GM12878 (cell line): ENCODE measurements around the gene GFAP. TPM values are rescaled to one million over a fixed set of nuclear protein-coding genes. Genes with fewer than 3 reads are reported as not detected.

Experiments
- ATAC-seq: fragments of 200-7000 bp; cut with Tn5 transposase; 3 replicates; pipeline ENCODE4 v1.9.1; 2020; ENCODE audit warnings: mild to moderate bottlenecking, moderate library complexity
- BruUV-seq: library from RNA; stranded (reverse); fragments of 400-500 nt; replicated peaks from 2 replicates; lab custom pipeline; 2021; lab: Mats Ljungman, UMichigan
- CTCF ChIA-PET: fragments of 300-600 bp; sonication (Branson Sonifier 250); formaldehyde crosslinking; extraction: SDS; loops from one replicate; lab custom pipeline; 2021; ENCODE audit warnings: inconsistent platforms; lab: Yijun Ruan, JAX
- POLR2A ChIA-PET: fragments of 350-600 bp; formaldehyde crosslinking; extraction: SDS; loops from one replicate; lab custom pipeline; 2021; ENCODE audit warnings: inconsistent platforms; lab: Charles Lee
- RAD21 ChIA-PET: fragments of 300-600 bp; sonication (Branson Sonifier 250); formaldehyde crosslinking; loops from one replicate; lab custom pipeline; 2023; ENCODE audit warnings: antibody characterized with exemption; ENCODE audit not compliant: unreplicated experiment; lab: Charles Lee
- SMC1A ChIA-PET: fragments of 300-600 bp; sonication (Branson Sonifier 250); formaldehyde crosslinking; loops from one replicate; lab custom pipeline; 2023; ENCODE audit not compliant: unreplicated experiment, uncharacterized antibody; lab: Charles Lee
- DNase-seq: peaks from one replicate; pipeline ENCODE4 v3.0.0-alpha.2; 2011; ENCODE audit warnings: low read depth, low spot score
- FAIRE-seq: peaks from 3 replicates; lab custom pipeline; 2011; peaks lifted over from hg19 to GRCh38; lab: Jason Lieb, UNC
- H2AFZ ChIP-seq: 2 replicates; pipeline ENCODE4 v1.6.0; 2011; ENCODE audit warnings: low read depth, low read length, control low read depth; ENCODE audit not compliant: control insufficient read depth
- H3K27ac ChIP-seq: 2 replicates; pipeline ENCODE4 v1.5.1; 2011; ENCODE audit warnings: control low read depth; ENCODE audit not compliant: control insufficient read depth, insufficient read depth
- H3K27me3 ChIP-seq, 2 experiments: replicated peaks in 1 of 2; 2 replicates each; pipeline versions ENCODE4 v1.6.0 to v1.6.1; 2011; ENCODE audit warnings: low read length in 1 of 2; ENCODE audit not compliant: control insufficient read depth in 2 of 2, insufficient read depth in 2 of 2
- H3K36me3 ChIP-seq, 2 experiments: 2 replicates each; pipeline ENCODE4 v1.5.1; 2011; ENCODE audit warnings: low read length in 1 of 2; ENCODE audit not compliant: control insufficient read depth in 2 of 2, insufficient read depth in 2 of 2
- H3K4me1 ChIP-seq: 2 replicates; pipeline ENCODE4 v1.6.1; 2011; ENCODE audit warnings: mild to moderate bottlenecking, low read length, moderate library complexity, mixed read lengths; ENCODE audit not compliant: control insufficient read depth, insufficient read depth
- H3K4me2 ChIP-seq: 2 replicates; pipeline ENCODE4 v1.6.0; 2011; ENCODE audit warnings: control low read depth; ENCODE audit not compliant: control insufficient read depth, insufficient read depth
- H3K4me3 ChIP-seq: fragments of 200-600 bp; sonication (generic); 2 replicates; pipeline ENCODE4 v1.5.1; 2016
- H3K79me2 ChIP-seq: 2 replicates; pipeline ENCODE4 v1.6.0; 2011; ENCODE audit warnings: low read length; ENCODE audit not compliant: control insufficient read depth, insufficient read depth
- H3K9ac ChIP-seq: 2 replicates; pipeline ENCODE4 v1.8.0; 2011; ENCODE audit warnings: low read length, control low read depth, mixed read lengths; ENCODE audit not compliant: control insufficient read depth, insufficient read depth
- H3K9me3 ChIP-seq: replicated peaks from 3 replicates; pipeline ENCODE4 v1.5.1; 2011; ENCODE audit warnings: mild to moderate bottlenecking, low read length; ENCODE audit not compliant: control insufficient read depth, insufficient read depth
- H4K20me1 ChIP-seq: 2 replicates; pipeline ENCODE4 v1.6.0; 2011; ENCODE audit not compliant: control insufficient read depth, insufficient read depth
- ATF7 ChIP-seq: fragments of 450-650 bp; IDR thresholded peaks from 2 replicates; pipeline ENCODE4 v1.6.1; 2016; ENCODE audit warnings: low read depth, mild to moderate bottlenecking
- BHLHE40 ChIP-seq, 2 experiments: fragments of 450-650 bp in 1 of 2; IDR thresholded peaks; 2 replicates each; pipeline ENCODE4 v1.6.1; 2011 to 2017; ENCODE audit warnings: low read depth in 2 of 2, borderline replicate concordance in 1 of 2, improper control_type of control experiment in 1 of 2, low read length in 1 of 2, mild to moderate bottlenecking in 1 of 2
- BRCA1 ChIP-seq: IDR thresholded peaks from 2 replicates; pipeline ENCODE4 v1.6.1; 2011; ENCODE audit warnings: low read depth, low read length, improper control_type of control experiment
- EP300 ChIP-seq, 2 experiments: fragments of 150-350 bp in 1 of 2; IDR thresholded peaks; 2 replicates each; pipeline ENCODE4 v1.6.1; 2011 to 2012; ENCODE audit warnings: low read depth in 2 of 2, low read length in 2 of 2, borderline replicate concordance in 1 of 2, improper control_type of control experiment in 1 of 2, inconsistent platforms in 1 of 2; ENCODE audit not compliant: control insufficient read depth in 1 of 2
- ETV6 ChIP-seq, 2 experiments: fragments of 450-650 bp in 1 of 2; IDR thresholded peaks in 1 of 2; conservative IDR thresholded peaks in 1 of 2; 2 replicates each; pipeline ENCODE4 v1.6.1; 2014; ENCODE audit warnings: antibody characterized with exemption in 1 of 2, borderline replicate concordance in 1 of 2, low read depth in 1 of 2, mild to moderate bottlenecking in 1 of 2, moderate library complexity in 1 of 2
- FOXM1 ChIP-seq: IDR thresholded peaks from 2 replicates; pipeline ENCODE4 v1.6.1; 2012; ENCODE audit warnings: low read depth, mild to moderate bottlenecking, inconsistent platforms, low read length, moderate library complexity
- POLR2AphosphoS2 ChIP-seq: IDR thresholded peaks from 2 replicates; pipeline ENCODE4 v1.6.1; 2011; ENCODE audit warnings: low read depth, mild to moderate bottlenecking, low read length, improper control_type of control experiment, moderate library complexity
- RAD51 ChIP-seq: fragments of 450-650 bp; IDR thresholded peaks from 2 replicates; pipeline ENCODE4 v1.6.1; 2016; ENCODE audit warnings: moderate library complexity, mild to moderate bottlenecking, inconsistent platforms
- RFX5 ChIP-seq: IDR thresholded peaks from 2 replicates; pipeline ENCODE4 v1.6.1; 2011; ENCODE audit warnings: low read depth, low read length, improper control_type of control experiment
- SMAD1 ChIP-seq: fragments of 450-650 bp; IDR thresholded peaks from 2 replicates; pipeline ENCODE4 v1.6.1; 2018; ENCODE audit warnings: mild to moderate bottlenecking, low read depth; ENCODE audit not compliant: partially characterized antibody
- SMAD5 ChIP-seq: IDR thresholded peaks from 2 replicates; pipeline ENCODE4 v1.6.1; 2016; ENCODE audit warnings: antibody characterized with exemption, low read depth
- SMARCA5 ChIP-seq: fragments of 450-650 bp; IDR thresholded peaks from 2 replicates; pipeline ENCODE4 v1.6.1; 2017; ENCODE audit warnings: mild to moderate bottlenecking
- TARDBP ChIP-seq: IDR thresholded peaks from 2 replicates; pipeline ENCODE4 v1.6.1; 2016; ENCODE audit warnings: borderline replicate concordance
- YBX1 ChIP-seq: fragments of 450-650 bp; IDR thresholded peaks from 2 replicates; pipeline ENCODE4 v1.6.1; 2016; ENCODE audit warnings: antibody characterized with exemption
- ZNF24 ChIP-seq: fragments of 450-650 bp; IDR thresholded peaks from 2 replicates; pipeline ENCODE4 v1.6.1; 2017; ENCODE audit warnings: antibody characterized with exemption, mild to moderate bottlenecking
- ZNF384 ChIP-seq: IDR thresholded peaks from 2 replicates; pipeline ENCODE4 v1.6.1; 2012; ENCODE audit warnings: low read depth, mild to moderate bottlenecking, low read length, improper control_type of control experiment, borderline replicate concordance
- ZNF622 ChIP-seq: fragments of 450-650 bp; IDR thresholded peaks from 2 replicates; pipeline ENCODE4 v1.6.1; 2017; ENCODE audit warnings: mild to moderate bottlenecking, inconsistent platforms
- WGBS: methylation state at CpG from one replicate; pipeline ENCODE4 v1.1.6; 2016; ENCODE audit warnings: low lambda C conversion rate; ENCODE audit not compliant: insufficient replicate concordance, insufficient coverage; ENCODE audit errors: missing lambda C conversion rate; 5-methylcytosine and 5-hydroxymethylcytosine counted together
- in situ Hi-C: fragments of 300-500 bp; cut with MboI; formaldehyde crosslinking; loops from 9 replicates; pipeline ENCODE4 v1.14.3; 2018; ENCODE audit warnings: mixed read lengths
- intact Hi-C: fragments of 100-400 bp; cut with micrococcal nuclease; formaldehyde crosslinking; loops from one replicate; pipeline ENCODE4 v1.14.2; 2022; ENCODE audit not compliant: unreplicated experiment
- polyA plus RNA-seq, 11 experiments: library from polyadenylated mRNA; depleted of rRNA in 4 of 11; unstranded in 6 of 11; stranded (reverse) in 5 of 11; fragments of >200 nt; fragmentation: Nextera tagmentation in 4 of 11; fragmentation: Illumina TruSeq in 1 of 11; extraction: Ambion mirVana in 4 of 11; extraction: Trizol in 1 of 11; gene quantifications; 1 replicate in 1 of 11; 2 replicates in 10 of 11; pipeline versions ENCODE4 v1.2.1 to v1.2.3, GENCODE V29; 2011 to 2016; ENCODE audit warnings: inconsistent platforms in 2 of 11, missing spikeins in 2 of 11, low read depth in 1 of 11
- total RNA-seq, 4 experiments: library from RNA; depleted of rRNA in 3 of 4; stranded (reverse); fragments of >200 nt in 3 of 4; fragmentation: Illumina TruSeq in 1 of 4; extraction: Trizol in 1 of 4; gene quantifications; 2 replicates each; pipeline versions ENCODE4 v1.2.1 to v1.2.3, GENCODE V29; 2013 to 2021

The GFAP gene
- total and polyA plus RNA-seq, 10 of the 15 experiments (the other 5 are each of a cell fraction or from before 2014, with no cell fraction given): 0.04 to 0.25 TPM; not detected in 8

- ChIA-PET SMC1A (no interaction called here), CTCF (interaction anchor here (1.1 kb wide), 1 partner anchor 39 kb away, joined by 3 read pairs; no protein-coding TSS in a partner anchor), RAD21 (no interaction called here), POLR2A (no interaction called here)
- ATAC-seq (no peak), DNase-seq (no peak), FAIRE-seq (no peak)
- H4K20me1 ChIP-seq: no peaks in the 10 kb centered on the region
- no peak overlapping the region for H3K9ac ChIP-seq
- H3K4me2 ChIP-seq: no peak overlapping the region
- no peak overlapping the region for H2AFZ ChIP-seq
- no peaks in the 10 kb centered on the region for H3K9me3 ChIP-seq
- 17% methylated on average over 39 of the region's 56 CpGs for WGBS
- no peak for TF ChIP-seq BRCA1
- no peak for TF ChIP-seq ZNF622
- TF ChIP-seq BHLHE40 (IDR thresholded peaks at IDR 0.05; ENCODE audit: borderline replicate concordance in 1 of 2, low read depth in 2 of 2, low read length in 1 of 2): peak in 1 of 2 experiments; percentile 16; a peak in 1 of 4 replicates
- H3K79me2 ChIP-seq: no peaks in the 10 kb centered on the region
- peaks cover 4 to 6% of the 10 kb centered on the region in 2 experiments for H3K27me3 ChIP-seq
- in situ Hi-C loops (no loop called here), intact Hi-C loops (no loop called here)
- BruUV-seq: no TSS peak
- H3K4me1 ChIP-seq: no peaks in the 10 kb centered on the region
- H3K36me3 ChIP-seq: no peaks in the 10 kb centered on the region
- no peak overlapping the region for H3K27ac ChIP-seq
- no peak overlapping the region for H3K4me3 ChIP-seq
These were observed 44.7 kb upstream of the GFAP start for GRCh38 chr17:44959821-44960531.

DNA sequence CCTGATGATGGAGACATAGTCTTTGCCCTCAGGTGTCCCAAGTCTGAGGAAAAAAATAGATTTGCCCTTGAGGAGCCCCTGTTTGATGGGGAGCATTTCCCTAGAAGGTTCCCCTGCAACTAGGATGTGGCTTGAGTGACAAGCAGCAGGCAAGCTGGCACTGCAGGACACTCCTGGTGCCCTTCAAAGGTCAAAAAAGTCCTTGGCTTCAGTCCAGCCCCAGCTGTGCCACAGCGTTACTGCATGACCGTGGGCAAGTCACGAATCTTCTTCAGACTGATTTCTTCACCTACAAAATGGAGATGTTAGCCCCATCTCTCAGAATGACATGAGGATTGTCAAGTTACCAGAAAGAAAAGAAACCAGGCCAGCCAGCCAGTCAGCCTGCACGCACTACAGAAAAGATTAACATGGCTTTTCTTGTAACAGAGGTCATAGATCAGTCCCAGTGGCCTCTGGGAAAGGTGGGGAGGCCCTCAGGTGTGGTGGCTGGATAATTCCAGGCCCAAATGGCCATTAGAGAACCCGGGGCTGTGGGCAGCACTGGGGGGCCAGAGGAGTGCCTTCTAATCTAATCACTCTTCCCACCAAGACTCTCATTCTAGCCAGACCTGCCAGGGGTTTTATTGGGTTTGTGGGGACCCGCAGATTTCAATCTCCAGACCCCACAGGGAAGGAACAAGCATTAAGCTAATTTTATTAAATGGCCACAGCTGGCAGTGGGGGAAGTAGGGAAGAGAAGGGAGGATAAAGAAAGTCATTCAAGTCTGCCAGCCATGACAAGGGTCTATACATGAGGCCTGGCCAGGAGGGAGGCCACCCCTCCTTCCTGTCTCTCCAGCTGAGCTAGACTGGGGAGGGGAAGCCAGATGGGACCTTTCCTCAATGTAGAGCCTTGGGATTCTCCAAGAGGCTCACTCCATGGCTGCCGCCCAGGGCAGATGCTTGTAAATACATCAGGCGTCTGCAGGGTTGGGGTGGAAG lies 42.0 kb upstream of the GFAP start:
- WGBS: 32% methylated on average over 8 of the region's 8 CpGs
- RAD21 ChIA-PET: no interaction called here
- POLR2A ChIA-PET: no interaction called here
- intact Hi-C loops (no loop called here), in situ Hi-C loops (no loop called here)
- no peak overlapping the region for H3K4me2 ChIP-seq
- H3K9ac ChIP-seq: no peak overlapping the region
- H3K36me3 ChIP-seq: no peaks in the 10 kb centered on the region
- H3K27ac ChIP-seq: no peak overlapping the region
- no peaks in the 10 kb centered on the region for H4K20me1 ChIP-seq
- H3K4me1 ChIP-seq: no peaks in the 10 kb centered on the region
- H2AFZ ChIP-seq: no peak overlapping the region
- FAIRE-seq: no peak
- BruUV-seq: no TSS peak
- H3K4me3 ChIP-seq: no peak overlapping the region
- TF ChIP-seq RFX5 (no peak), RAD51 (no peak), POLR2AphosphoS2 (no peak), SMAD5 (no peak), EP300 (IDR thresholded peaks at IDR 0.05; ENCODE audit: borderline replicate concordance in 1 of 2, control insufficient read depth in 1 of 2, low read depth in 2 of 2, low read length in 2 of 2) (no peak), ZNF384 (no peak), FOXM1 (no peak), ZNF24 (no peak), SMAD1 (no peak), SMARCA5 (no peak), ATF7 (no peak), YBX1 (no peak), ETV6 (conservative IDR thresholded peaks at IDR 0.05 in 1 of 2, IDR thresholded peaks at IDR 0.05 in 1 of 2; ENCODE audit: borderline replicate concordance in 1 of 2, low read depth in 1 of 2) (no peak), TARDBP (no peak)
- SMC1A ChIA-PET: no interaction called here
- no peaks in the 10 kb centered on the region for H3K79me2 ChIP-seq
- peaks cover 3 to 6% of the 10 kb centered on the region in 2 experiments for H3K27me3 ChIP-seq
- ATAC-seq: no peak
- no peaks in the 10 kb centered on the region for H3K9me3 ChIP-seq
- DNase-seq: no peak
- CTCF ChIA-PET: interaction anchor here (0.7 to 6.3 kb wide), 2 partner anchors 38 to 142 kb away, joined by 3 to 29 read pairs; no protein-coding TSS in a partner anchor
